CD14-positive monocyte (primary cell): ENCODE measurements around the gene SNN. TPM values are rescaled to one million over a fixed set of nuclear protein-coding genes. Genes with fewer than 3 reads are reported as not detected.

ENCODE experiments used
- DNase-seq, 3 donors: peaks; one replicate each; pipeline ENCODE4 v3.0.0-alpha.2; 2011 to 2022
- H2AFZ ChIP-seq: 2 replicates; pipeline ENCODE4 v1.6.0; 2012; ENCODE audit warnings: mild to moderate bottlenecking, low read depth, low read length, inconsistent platforms; ENCODE audit not compliant: insufficient read depth, poor library complexity, severe bottlenecking
- H3K27ac ChIP-seq, 2 donors: 1 replicate in 1 of 2; 2 replicates in 1 of 2; pipeline ENCODE4 v1.5.1; 2012 to 2013; ENCODE audit warnings: low read length in 2 of 2, control low read depth in 1 of 2, inconsistent platforms in 1 of 2, low read depth in 1 of 2, mild to moderate bottlenecking in 1 of 2
- H3K27me3 ChIP-seq, 2 donors: one replicate each; pipeline versions ENCODE4 v1.6.0 to v1.6.1; 2011 to 2013; ENCODE audit warnings: low read length in 2 of 2; ENCODE audit not compliant: control insufficient read depth in 2 of 2, insufficient read depth in 2 of 2
- H3K36me3 ChIP-seq, 2 donors: replicated peaks in 1 of 2; 1 replicate in 1 of 2; 2 replicates in 1 of 2; pipeline versions ENCODE4 v1.5.1 to v1.6.1; 2012 to 2013; ENCODE audit warnings: low read length in 2 of 2, control low read depth in 1 of 2, inconsistent platforms in 1 of 2, mild to moderate bottlenecking in 1 of 2; ENCODE audit not compliant: insufficient read depth in 2 of 2, control insufficient read depth in 1 of 2
- H3K4me1 ChIP-seq, 2 donors: 1 replicate in 1 of 2; 2 replicates in 1 of 2; pipeline versions ENCODE4 v1.5.1 to v1.6.1; 2012 to 2013; ENCODE audit warnings: low read length in 2 of 2, control low read depth in 1 of 2, inconsistent platforms in 1 of 2, mild to moderate bottlenecking in 1 of 2, moderate library complexity in 1 of 2; ENCODE audit not compliant: insufficient read depth in 2 of 2, control insufficient read depth in 1 of 2
- H3K4me2 ChIP-seq: replicated peaks from 2 replicates; pipeline ENCODE3; 2012; ENCODE audit warnings: low read length, moderate library complexity, mild to moderate bottlenecking; ENCODE audit not compliant: poor library complexity, severe bottlenecking; ENCODE audit errors: extremely low read depth
- H3K4me3 ChIP-seq, 3 experiments: fragments of 200-600 bp in 1 of 3; sonication (generic) in 1 of 3; replicated peaks in 1 of 3; 1 replicate in 2 of 3; 2 replicates in 1 of 3; pipeline ENCODE4 v1.5.1; 2011 to 2013; ENCODE audit warnings: low read length in 3 of 3, mild to moderate bottlenecking in 3 of 3, control low read depth in 2 of 3, low read depth in 2 of 3, inconsistent platforms in 1 of 3, moderate library complexity in 1 of 3
- H3K79me2 ChIP-seq: 2 replicates; pipeline ENCODE4 v1.6.0; 2012; ENCODE audit warnings: mild to moderate bottlenecking, control low read depth, inconsistent platforms, low read length, moderate library complexity; ENCODE audit not compliant: insufficient read depth
- H3K9ac ChIP-seq: 2 replicates; pipeline ENCODE4 v1.6.0; 2017; ENCODE audit warnings: low read length, mild to moderate bottlenecking; ENCODE audit not compliant: insufficient read depth, poor library complexity, severe bottlenecking
- H3K9me3 ChIP-seq, 2 donors: replicated peaks in 1 of 2; 1 replicate in 1 of 2; 2 replicates in 1 of 2; pipeline versions ENCODE4 v1.5.1 to v1.6.1; 2012 to 2013; ENCODE audit warnings: low read length in 2 of 2, control low read depth in 1 of 2; ENCODE audit not compliant: control insufficient read depth in 1 of 2, insufficient read depth in 1 of 2
- H4K20me1 ChIP-seq: 2 replicates; pipeline ENCODE4 v1.6.0; 2012; ENCODE audit warnings: mild to moderate bottlenecking, low read length, control low read depth, moderate library complexity; ENCODE audit not compliant: insufficient read depth
- H3K27ac Mint-ChIP-seq, 7 donors: one replicate each; pipeline ENCODE4 v1.8.0; 2020; ENCODE audit warnings: mild to moderate bottlenecking in 7 of 7, mixed read lengths in 7 of 7, moderate library complexity in 6 of 7, inconsistent platforms in 2 of 7
- H3K27me3 Mint-ChIP-seq, 3 donors: one replicate each; pipeline ENCODE4 v1.8.0; 2021 to 2022; ENCODE audit warnings: low read depth in 3 of 3, mild to moderate bottlenecking in 3 of 3, mixed read lengths in 3 of 3, moderate library complexity in 3 of 3, inconsistent platforms in 1 of 3
- H3K36me3 Mint-ChIP-seq, 2 donors: one replicate each; pipeline ENCODE4 v1.8.0; 2020; ENCODE audit warnings: mixed read lengths in 2 of 2, inconsistent platforms in 1 of 2, mild to moderate bottlenecking in 1 of 2
- H3K4me1 Mint-ChIP-seq: one replicate; pipeline ENCODE4 v1.8.0; 2020; ENCODE audit warnings: mild to moderate bottlenecking, mixed read lengths
- H3K4me3 Mint-ChIP-seq, 2 donors: one replicate each; pipeline ENCODE4 v1.8.0; 2020; ENCODE audit warnings: mild to moderate bottlenecking in 2 of 2, mixed read lengths in 2 of 2, moderate library complexity in 1 of 2
- H3K9me3 Mint-ChIP-seq, 7 donors: one replicate each; pipeline ENCODE4 v1.8.0; 2020 to 2022; ENCODE audit warnings: mixed read lengths in 7 of 7, mild to moderate bottlenecking in 6 of 7, moderate library complexity in 6 of 7, inconsistent platforms in 2 of 7
- WGBS: methylation state at CpG from one replicate; pipeline ENCODE4 v1.1.5; 2013; ENCODE audit warnings: missing lambda C conversion rate; ENCODE audit not compliant: insufficient coverage; 5-methylcytosine and 5-hydroxymethylcytosine counted together
- intact Hi-C, 2 donors: fragments of 100-400 bp; cut with micrococcal nuclease; formaldehyde crosslinking; loops; one replicate each; pipeline versions ENCODE4 v1.15.0 to v1.15.1; 2023
- polyA plus RNA-seq, 3 donors: library from polyadenylated mRNA; depleted of rRNA in 1 of 3; unstranded in 2 of 3; stranded (reverse) in 1 of 3; fragments of 300-500 nt in 2 of 3; fragments of >200 nt in 1 of 3; fragmentation: Illumina TruSeq in 2 of 3; gene quantifications; 1 replicate in 2 of 3; 2 replicates in 1 of 3; pipeline ENCODE4 v1.2.3, GENCODE V29; 2012 to 2021
- TF ChIP-seq, protein P1 (sequence below): fragments of 200-600 bp; IDR thresholded peaks from one replicate; pipeline ENCODE4 v1.8.0; 2022; ENCODE audit warnings: antibody characterized with exemption, mild to moderate bottlenecking

Gene SNN
- polyA plus RNA-seq, 3 donors = 89.4 to 111 (median 91.7) TPM

DNA sequence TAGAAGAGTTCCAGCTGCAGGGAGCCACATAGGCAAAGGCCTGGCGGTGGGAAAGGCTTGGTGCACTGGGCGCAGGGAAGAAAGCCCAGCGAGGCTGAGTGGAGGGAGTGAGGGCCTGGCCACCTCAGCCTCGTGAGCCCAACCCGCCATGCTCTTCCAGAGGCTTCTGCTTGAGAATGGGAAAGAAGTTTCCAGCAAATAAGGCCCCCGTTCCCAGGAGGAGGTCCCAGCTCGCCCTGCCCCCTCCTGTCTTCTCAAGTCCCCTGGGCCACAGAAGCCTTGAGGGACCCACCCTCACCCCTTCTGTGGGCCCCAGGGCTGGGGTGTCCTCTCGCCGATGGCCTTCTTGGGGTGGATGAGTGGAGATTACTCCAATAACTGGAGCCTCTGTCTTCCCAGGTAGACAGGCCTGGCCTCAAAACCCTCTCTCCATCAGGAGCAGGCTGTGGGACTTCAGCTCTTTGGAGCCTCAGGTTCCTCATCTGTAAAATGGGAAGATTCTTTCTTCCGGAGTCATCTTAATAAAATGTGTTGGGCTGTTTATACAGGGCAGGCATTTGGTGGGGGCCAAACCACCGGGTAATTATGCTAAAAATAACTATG, 933 bp upstream of the SNN start:
- H3K27ac ChIP-seq = peak overlapping the region in 1 of 2 donors; percentile 67
- Mint-ChIP-seq H3K36me3 (peaks cover 17 to 18% of the 10 kb centered on the region in 2 donors), H3K27ac (peak overlapping the region in 5 of 7 donors; percentile 53 to 78 (median 70)), H3K9me3 (peaks cover 0 to 4% (median 0%) of the 10 kb centered on the region in 7 donors), H3K4me1 (peaks cover 46% of the 10 kb centered on the region), H3K4me3 (peak overlapping the region; percentile 51 to 59), H3K27me3 (peaks cover 14 to 23% (median 18%) of the 10 kb centered on the region in 3 donors)
- H3K27me3 ChIP-seq = no peaks in the 10 kb centered on the region
- no peaks in the 10 kb centered on the region for H3K36me3 ChIP-seq
- peaks cover 36% of the 10 kb centered on the region for H3K79me2 ChIP-seq
- no peaks in the 10 kb centered on the region for H3K9me3 ChIP-seq
- peaks cover 32 to 38% of the 10 kb centered on the region in 2 donors for H3K4me1 ChIP-seq
- TF ChIP-seq, protein P1, sequence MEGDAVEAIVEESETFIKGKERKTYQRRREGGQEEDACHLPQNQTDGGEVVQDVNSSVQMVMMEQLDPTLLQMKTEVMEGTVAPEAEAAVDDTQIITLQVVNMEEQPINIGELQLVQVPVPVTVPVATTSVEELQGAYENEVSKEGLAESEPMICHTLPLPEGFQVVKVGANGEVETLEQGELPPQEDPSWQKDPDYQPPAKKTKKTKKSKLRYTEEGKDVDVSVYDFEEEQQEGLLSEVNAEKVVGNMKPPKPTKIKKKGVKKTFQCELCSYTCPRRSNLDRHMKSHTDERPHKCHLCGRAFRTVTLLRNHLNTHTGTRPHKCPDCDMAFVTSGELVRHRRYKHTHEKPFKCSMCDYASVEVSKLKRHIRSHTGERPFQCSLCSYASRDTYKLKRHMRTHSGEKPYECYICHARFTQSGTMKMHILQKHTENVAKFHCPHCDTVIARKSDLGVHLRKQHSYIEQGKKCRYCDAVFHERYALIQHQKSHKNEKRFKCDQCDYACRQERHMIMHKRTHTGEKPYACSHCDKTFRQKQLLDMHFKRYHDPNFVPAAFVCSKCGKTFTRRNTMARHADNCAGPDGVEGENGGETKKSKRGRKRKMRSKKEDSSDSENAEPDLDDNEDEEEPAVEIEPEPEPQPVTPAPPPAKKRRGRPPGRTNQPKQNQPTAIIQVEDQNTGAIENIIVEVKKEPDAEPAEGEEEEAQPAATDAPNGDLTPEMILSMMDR = no peak
- no peak overlapping the region for H2AFZ ChIP-seq
- WGBS = 88% methylated on average over 4 of the region's 11 CpGs
- H3K4me3 ChIP-seq = peak overlapping the region in 1 of 3 experiments; percentile 63
- H3K9ac ChIP-seq = no peak overlapping the region
- no peak for DNase-seq
- H4K20me1 ChIP-seq = peaks cover 35% of the 10 kb centered on the region
- intact Hi-C loops = loop anchor here in 1 of 2 donors (5.0 kb wide), 1 partner anchor 35 kb away; no protein-coding TSS in a partner anchor
- H3K4me2 ChIP-seq = peak overlapping the region; percentile 71

DNA sequence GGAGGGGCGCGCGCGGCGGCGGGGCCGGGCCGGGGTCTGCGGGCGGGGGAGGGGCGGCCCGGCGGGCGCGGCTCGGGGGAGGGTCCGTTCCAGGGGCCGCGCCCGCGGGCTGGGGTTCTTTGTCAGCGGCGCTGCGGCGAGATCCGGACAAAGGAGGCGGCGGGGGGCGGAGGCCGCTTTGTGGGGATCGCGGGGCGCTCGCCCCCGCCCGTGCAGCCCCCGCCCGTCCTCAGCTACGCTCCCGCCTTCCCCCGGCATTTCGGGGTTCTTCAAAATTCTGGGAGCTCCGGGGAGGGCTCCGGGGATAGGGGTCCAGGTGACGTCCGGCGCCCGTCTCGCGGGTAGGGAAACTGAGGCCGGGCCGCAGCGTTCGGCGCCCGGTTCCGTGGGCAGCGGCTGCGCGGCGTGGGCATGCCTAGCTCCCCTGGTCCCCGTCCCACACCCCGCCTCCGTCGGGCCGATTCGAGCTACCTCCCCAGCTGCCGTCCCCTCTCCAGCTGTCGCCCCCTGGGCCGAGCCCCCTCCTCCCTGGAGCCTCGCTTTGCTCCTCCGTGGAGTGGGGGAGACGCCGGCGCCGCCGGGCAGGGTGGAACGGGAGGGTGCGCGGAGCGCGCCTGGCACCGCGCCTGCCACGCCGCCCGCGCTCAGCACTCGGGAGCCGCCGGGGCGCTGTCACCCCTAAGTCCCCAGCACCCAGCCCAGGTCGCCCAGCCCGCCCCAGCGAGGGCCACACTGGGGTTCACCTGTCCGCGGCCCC, 546 bp downstream of the SNN start:
- Histone ChIP-seq H3K9ac (peak overlapping the region; percentile 96), H3K9me3 (no peaks in the 10 kb centered on the region), H3K4me2 (peak overlapping the region; percentile 88), H4K20me1 (peaks cover 50% of the 10 kb centered on the region), H3K79me2 (peaks cover 51% of the 10 kb centered on the region), H3K27me3 (no peaks in the 10 kb centered on the region), H2AFZ (no peak overlapping the region), H3K36me3 (peaks cover 4 to 8% of the 10 kb centered on the region in 2 donors), H3K4me3 (peak overlapping the region; percentile 79 to 92 (median 91)), H3K4me1 (peaks cover 47 to 52% of the 10 kb centered on the region in 2 donors), H3K27ac (peak overlapping the region; percentile 95 to 96)
- Mint-ChIP-seq H3K9me3 (peaks cover 0 to 4% (median 0%) of the 10 kb centered on the region in 7 donors), H3K27ac (peak overlapping the region; percentile 94 to 98 (median 97)), H3K27me3 (peaks cover 13 to 18% (median 15%) of the 10 kb centered on the region in 3 donors), H3K4me3 (peak overlapping the region; percentile 91 to 92), H3K4me1 (peaks cover 55% of the 10 kb centered on the region), H3K36me3 (peaks cover 20 to 30% of the 10 kb centered on the region in 2 donors)
- WGBS = under 1% methylated on average over 94 of the region's 97 CpGs
- no peak for DNase-seq
- TF ChIP-seq, protein P1 = no peak
- intact Hi-C loops = loop anchor here (2.0 to 5.0 kb wide), 2 partner anchors 32 to 34 kb away; no protein-coding TSS in a partner anchor
